ENCODE data around the gene JAM2.
A peak's percentile ranks its signal among the peaks of the same experiment; 100 is the strongest.

Gene JAM2

DNA sequence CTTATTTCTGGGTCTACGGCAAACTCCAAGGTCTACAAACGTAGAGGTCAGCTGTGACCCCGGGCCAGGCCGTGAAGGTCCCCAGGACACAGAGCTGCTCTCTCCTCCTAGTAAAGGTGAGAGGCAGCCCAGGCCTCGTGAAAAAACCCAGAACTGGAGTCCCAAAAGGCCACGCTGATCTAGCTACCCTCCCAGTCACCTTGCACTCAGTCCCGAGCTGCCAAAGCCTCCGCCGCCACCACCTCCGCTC lies 95.5 kb downstream of the JAM2 start:
- Histone ChIP-seq H3K27me3 (ENCODE audit: control insufficient read depth, insufficient read depth, low read length) (no peaks in the 10 kb centered on the region), H3K4me1 (ENCODE audit: control insufficient read depth, insufficient read depth, low read length) (no peaks in the 10 kb centered on the region), H3K9ac (ENCODE audit: low read depth, low read length) (peak overlapping the region; percentile 71), H3K4me3 (ENCODE audit: low read depth, low read length) (peak overlapping the region; percentile 99), H3K36me3 (ENCODE audit: control insufficient read depth, insufficient read depth, low read length) (no peaks in the 10 kb centered on the region), H3K9me3 (ENCODE audit: control insufficient read depth, insufficient read depth, low read length) (no peaks in the 10 kb centered on the region)

GRCh38 chr21:25734904-25735645 lies 96.0 kb downstream of the JAM2 start, which contains the start of the genes ATP5PF and GABPA:
Gene ATP5PF, minus strand, starts transcription at chr21:25734904. Its CDS starts 5,110 bp downstream, at chr21:25729794.
Gene GABPA, plus strand, starts transcription at chr21:25734972. Its CDS starts 6,627 bp downstream, at chr21:25741599.
- H3K4me1 ChIP-seq (ENCODE audit: control insufficient read depth, insufficient read depth, low read length) = no peaks in the 10 kb centered on the region
- H3K27me3 ChIP-seq (ENCODE audit: control insufficient read depth, insufficient read depth, low read length) = no peaks in the 10 kb centered on the region
- no peaks in the 10 kb centered on the region for H3K9me3 ChIP-seq (ENCODE audit: control insufficient read depth, insufficient read depth, low read length)
- H3K36me3 ChIP-seq (ENCODE audit: control insufficient read depth, insufficient read depth, low read length) = no peaks in the 10 kb centered on the region
- peak within 1 kb of the TSS; percentile 99 for H3K9ac ChIP-seq (ENCODE audit: low read depth, low read length)
- peak within 1 kb of the TSS; percentile 99 for H3K4me3 ChIP-seq (ENCODE audit: low read depth, low read length)

DNA sequence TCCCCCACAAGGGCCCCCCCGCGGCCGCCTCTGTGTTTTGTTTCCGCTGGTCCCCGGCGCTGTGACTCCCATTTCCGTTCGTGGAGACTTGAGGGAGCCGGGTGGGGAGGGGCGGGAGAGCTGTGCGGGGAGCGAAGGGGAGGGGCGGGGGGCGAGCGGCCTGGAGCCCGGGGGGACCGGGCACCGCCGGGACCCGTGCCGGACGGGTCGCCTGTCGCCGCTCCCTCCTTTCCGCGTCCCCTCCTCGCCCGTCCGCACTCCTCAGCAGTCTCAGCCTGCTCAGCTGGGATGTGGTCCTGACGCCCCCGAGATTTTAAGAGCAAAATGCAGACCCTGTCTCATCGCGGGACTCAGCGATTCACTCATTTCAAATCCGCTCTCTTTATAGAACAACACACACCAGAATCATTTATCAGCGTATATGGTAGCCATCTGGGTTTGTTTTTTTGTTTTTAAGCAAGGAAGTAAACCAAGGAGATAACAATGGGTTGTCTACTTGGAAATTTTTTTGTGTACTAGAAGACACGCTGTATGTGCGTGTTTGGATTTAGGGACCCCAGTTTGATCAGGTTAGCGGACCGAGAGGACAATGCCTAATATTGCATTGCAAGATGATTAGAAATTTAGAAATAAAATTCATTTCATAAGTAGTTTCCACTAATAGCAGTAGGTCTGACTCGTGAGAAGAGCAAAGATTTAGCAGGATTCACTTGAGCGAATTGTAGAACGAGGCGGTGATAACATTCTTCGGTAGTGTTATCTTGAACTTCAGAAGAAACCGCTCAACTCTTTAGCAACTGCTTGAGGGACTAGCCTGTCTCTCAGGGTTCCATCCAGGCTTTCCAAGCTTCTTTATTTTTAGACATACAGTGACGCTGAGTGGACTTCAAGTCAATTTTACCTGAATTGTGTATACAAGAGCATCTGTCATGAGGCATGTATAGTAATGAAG lies 96.9 kb downstream of the JAM2 start:
- H3K4me1 ChIP-seq (ENCODE audit: control insufficient read depth, insufficient read depth, low read length) = no peaks in the 10 kb centered on the region
- no peaks in the 10 kb centered on the region for H3K27me3 ChIP-seq (ENCODE audit: control insufficient read depth, insufficient read depth, low read length)
- peak overlapping the region; percentile 99 for H3K4me3 ChIP-seq (ENCODE audit: low read depth, low read length)
- no peaks in the 10 kb centered on the region for H3K9me3 ChIP-seq (ENCODE audit: control insufficient read depth, insufficient read depth, low read length)
- H3K36me3 ChIP-seq (ENCODE audit: control insufficient read depth, insufficient read depth, low read length) = no peaks in the 10 kb centered on the region
- H3K9ac ChIP-seq (ENCODE audit: low read depth, low read length) = peak overlapping the region; percentile 99

DNA sequence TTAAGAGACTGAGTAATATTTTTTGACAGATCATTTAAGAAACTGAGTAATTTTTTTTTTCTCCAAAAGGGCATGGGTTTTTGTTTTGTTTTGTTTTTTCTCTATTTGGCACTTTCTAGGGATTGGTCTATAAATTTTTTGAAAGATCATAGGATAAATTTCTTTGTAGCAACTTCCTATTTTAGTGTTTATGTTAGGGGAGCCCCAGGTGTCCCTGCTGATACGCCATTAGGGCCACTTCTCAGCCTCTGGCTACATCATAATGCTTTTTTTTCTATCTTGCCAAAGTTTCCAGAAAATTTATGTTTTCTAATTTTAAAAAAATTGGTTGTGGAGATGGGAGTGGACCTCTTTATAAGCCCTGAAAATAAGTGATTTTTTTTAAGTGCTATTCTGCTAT lies 98.4 kb downstream of the JAM2 start:
- no peak overlapping the region for H3K9ac ChIP-seq (ENCODE audit: low read depth, low read length)
- H3K4me3 ChIP-seq (ENCODE audit: low read depth, low read length) = no peak overlapping the region
- H3K36me3 ChIP-seq (ENCODE audit: control insufficient read depth, insufficient read depth, low read length) = no peaks in the 10 kb centered on the region
- H3K4me1 ChIP-seq (ENCODE audit: control insufficient read depth, insufficient read depth, low read length) = no peaks in the 10 kb centered on the region
- no peaks in the 10 kb centered on the region for H3K27me3 ChIP-seq (ENCODE audit: control insufficient read depth, insufficient read depth, low read length)
- no peaks in the 10 kb centered on the region for H3K9me3 ChIP-seq (ENCODE audit: control insufficient read depth, insufficient read depth, low read length)

DNA sequence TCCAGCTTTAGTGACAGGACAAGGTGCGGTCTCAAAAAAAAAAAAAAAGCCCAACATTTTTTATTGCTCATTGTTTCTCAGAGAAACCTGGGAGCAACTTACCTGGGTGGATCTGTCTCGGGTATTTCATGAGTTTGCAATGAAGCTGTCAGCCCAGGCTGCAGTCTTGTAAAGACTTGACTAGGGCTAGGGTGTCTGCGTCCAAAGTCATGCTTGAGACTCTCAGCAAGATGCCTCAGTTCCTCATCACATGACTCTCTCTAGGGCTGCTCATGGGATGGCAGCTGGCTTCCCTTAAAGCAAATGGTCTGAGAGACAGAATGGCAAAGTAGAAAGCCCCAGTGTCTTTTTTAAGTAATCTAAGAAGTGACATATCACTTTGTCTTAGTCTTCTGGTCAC lies 103.8 kb downstream of the JAM2 start:
- Histone ChIP-seq H3K4me1 (ENCODE audit: control insufficient read depth, insufficient read depth, low read length) (no peaks in the 10 kb centered on the region), H3K9me3 (ENCODE audit: control insufficient read depth, insufficient read depth, low read length) (no peaks in the 10 kb centered on the region), H3K36me3 (ENCODE audit: control insufficient read depth, insufficient read depth, low read length) (no peaks in the 10 kb centered on the region), H3K4me3 (ENCODE audit: low read depth, low read length) (no peak overlapping the region), H3K9ac (ENCODE audit: low read depth, low read length) (no peak overlapping the region), H3K27me3 (ENCODE audit: control insufficient read depth, insufficient read depth, low read length) (no peaks in the 10 kb centered on the region)

DNA sequence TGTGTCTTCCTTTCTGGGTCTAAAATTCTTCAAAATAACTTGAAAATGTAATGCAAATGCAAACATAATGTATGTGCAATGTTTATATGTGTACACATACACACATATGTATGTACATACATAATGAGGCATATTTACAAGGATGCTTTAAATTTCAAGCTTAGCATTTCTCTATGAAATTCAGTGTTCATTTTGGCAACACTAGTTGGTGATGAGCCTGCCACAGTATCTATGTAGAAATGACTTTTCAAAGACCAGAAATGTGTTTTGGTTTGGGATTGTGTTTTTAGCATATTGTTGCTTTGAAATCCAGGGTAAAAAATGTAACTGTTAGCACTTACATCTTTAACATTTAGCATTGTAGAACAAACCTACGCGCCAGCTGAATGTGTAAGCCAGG lies 105.8 kb downstream of the JAM2 start:
- Histone ChIP-seq H3K36me3 (ENCODE audit: control insufficient read depth, insufficient read depth, low read length) (no peaks in the 10 kb centered on the region), H3K9me3 (ENCODE audit: control insufficient read depth, insufficient read depth, low read length) (no peaks in the 10 kb centered on the region), H3K4me1 (ENCODE audit: control insufficient read depth, insufficient read depth, low read length) (no peaks in the 10 kb centered on the region), H3K9ac (ENCODE audit: low read depth, low read length) (no peak overlapping the region), H3K27me3 (ENCODE audit: control insufficient read depth, insufficient read depth, low read length) (no peaks in the 10 kb centered on the region), H3K4me3 (ENCODE audit: low read depth, low read length) (no peak overlapping the region)

- no peak overlapping the region for H3K9ac ChIP-seq (ENCODE audit: low read depth, low read length)
- no peak overlapping the region for H3K4me3 ChIP-seq (ENCODE audit: low read depth, low read length)
- no peaks in the 10 kb centered on the region for H3K27me3 ChIP-seq (ENCODE audit: control insufficient read depth, insufficient read depth, low read length)
- H3K4me1 ChIP-seq (ENCODE audit: control insufficient read depth, insufficient read depth, low read length) = no peaks in the 10 kb centered on the region
- no peaks in the 10 kb centered on the region for H3K36me3 ChIP-seq (ENCODE audit: control insufficient read depth, insufficient read depth, low read length)
- no peaks in the 10 kb centered on the region for H3K9me3 ChIP-seq (ENCODE audit: control insufficient read depth, insufficient read depth, low read length)
Measured at GRCh38 chr21:25750085-25750484, 111.0 kb downstream of the JAM2 start.

- H3K27me3 ChIP-seq (ENCODE audit: control insufficient read depth, insufficient read depth, low read length) = no peaks in the 10 kb centered on the region
- no peaks in the 10 kb centered on the region for H3K4me1 ChIP-seq (ENCODE audit: control insufficient read depth, insufficient read depth, low read length)
- H3K9ac ChIP-seq (ENCODE audit: low read depth, low read length) = no peak overlapping the region
- no peaks in the 10 kb centered on the region for H3K36me3 ChIP-seq (ENCODE audit: control insufficient read depth, insufficient read depth, low read length)
- no peak overlapping the region for H3K4me3 ChIP-seq (ENCODE audit: low read depth, low read length)
- no peaks in the 10 kb centered on the region for H3K9me3 ChIP-seq (ENCODE audit: control insufficient read depth, insufficient read depth, low read length)
Measured at GRCh38 chr21:25752416-25752815, 113.4 kb downstream of the JAM2 start.

GRCh38 chr21:25756190-25756932 lies 117.3 kb downstream of the JAM2 start:
- no peak overlapping the region for H3K4me3 ChIP-seq (ENCODE audit: low read depth, low read length)
- H3K9ac ChIP-seq (ENCODE audit: low read depth, low read length) = no peak overlapping the region
- no peaks in the 10 kb centered on the region for H3K27me3 ChIP-seq (ENCODE audit: control insufficient read depth, insufficient read depth, low read length)
- no peaks in the 10 kb centered on the region for H3K36me3 ChIP-seq (ENCODE audit: control insufficient read depth, insufficient read depth, low read length)
- H3K9me3 ChIP-seq (ENCODE audit: control insufficient read depth, insufficient read depth, low read length) = no peaks in the 10 kb centered on the region
- H3K4me1 ChIP-seq (ENCODE audit: control insufficient read depth, insufficient read depth, low read length) = no peaks in the 10 kb centered on the region

DNA sequence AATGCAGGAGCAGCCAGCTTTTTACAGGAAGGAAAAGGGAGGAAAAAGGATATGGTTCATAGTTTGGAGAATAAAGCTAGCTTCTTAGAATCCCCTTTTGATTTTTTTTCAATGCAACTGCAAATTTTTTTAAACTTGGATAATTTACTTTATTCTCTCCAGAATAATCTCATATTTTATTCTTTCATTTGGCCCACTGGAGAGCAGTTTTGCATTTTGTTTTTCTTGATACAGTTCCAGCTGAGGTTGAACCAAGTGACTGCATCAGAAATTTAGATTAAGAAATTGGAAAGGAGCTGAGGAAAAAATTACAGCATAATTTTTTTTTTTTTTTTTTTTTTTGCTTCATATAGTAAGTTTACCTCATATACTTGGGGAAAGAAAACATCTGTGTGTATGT lies 118.5 kb downstream of the JAM2 start:
- Histone ChIP-seq H3K9me3 (ENCODE audit: control insufficient read depth, insufficient read depth, low read length) (no peaks in the 10 kb centered on the region), H3K27me3 (ENCODE audit: control insufficient read depth, insufficient read depth, low read length) (no peaks in the 10 kb centered on the region), H3K9ac (ENCODE audit: low read depth, low read length) (no peak overlapping the region), H3K4me3 (ENCODE audit: low read depth, low read length) (no peak overlapping the region), H3K36me3 (ENCODE audit: control insufficient read depth, insufficient read depth, low read length) (no peaks in the 10 kb centered on the region), H3K4me1 (ENCODE audit: control insufficient read depth, insufficient read depth, low read length) (no peaks in the 10 kb centered on the region)

DNA sequence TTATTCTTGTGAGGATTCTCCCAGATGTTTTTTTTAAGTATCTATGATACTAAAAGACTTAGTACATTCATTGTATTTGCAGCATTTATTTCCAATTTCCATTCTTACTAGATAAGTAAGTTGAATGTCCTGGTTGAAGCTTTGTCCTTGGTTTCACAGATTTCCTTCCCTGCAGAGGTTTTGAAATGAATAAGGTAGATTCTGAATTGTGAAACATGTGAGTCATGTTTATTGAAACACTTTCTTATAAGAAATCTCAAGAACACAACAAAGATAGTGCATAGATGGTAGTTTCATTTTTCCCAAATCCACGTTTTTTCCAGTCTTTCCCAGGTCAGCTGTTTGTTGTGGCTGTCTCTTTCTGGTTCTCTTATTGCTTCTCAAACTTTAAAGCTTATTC lies 120.5 kb downstream of the JAM2 start:
- Histone ChIP-seq H3K4me3 (ENCODE audit: low read depth, low read length) (no peak overlapping the region), H3K36me3 (ENCODE audit: control insufficient read depth, insufficient read depth, low read length) (no peaks in the 10 kb centered on the region), H3K9ac (ENCODE audit: low read depth, low read length) (no peak overlapping the region), H3K4me1 (ENCODE audit: control insufficient read depth, insufficient read depth, low read length) (no peaks in the 10 kb centered on the region), H3K27me3 (ENCODE audit: control insufficient read depth, insufficient read depth, low read length) (no peaks in the 10 kb centered on the region), H3K9me3 (ENCODE audit: control insufficient read depth, insufficient read depth, low read length) (no peaks in the 10 kb centered on the region)

Measured in iPS-15b (cell line).